Measurements from ENCODE around the gene VIT. TPM values are rescaled to one million over a fixed set of nuclear protein-coding genes. Genes with fewer than 3 reads are reported as not detected.

Gene VIT
- total RNA-seq, 1 donor from 2014 or later: 56.5 TPM

DNA sequence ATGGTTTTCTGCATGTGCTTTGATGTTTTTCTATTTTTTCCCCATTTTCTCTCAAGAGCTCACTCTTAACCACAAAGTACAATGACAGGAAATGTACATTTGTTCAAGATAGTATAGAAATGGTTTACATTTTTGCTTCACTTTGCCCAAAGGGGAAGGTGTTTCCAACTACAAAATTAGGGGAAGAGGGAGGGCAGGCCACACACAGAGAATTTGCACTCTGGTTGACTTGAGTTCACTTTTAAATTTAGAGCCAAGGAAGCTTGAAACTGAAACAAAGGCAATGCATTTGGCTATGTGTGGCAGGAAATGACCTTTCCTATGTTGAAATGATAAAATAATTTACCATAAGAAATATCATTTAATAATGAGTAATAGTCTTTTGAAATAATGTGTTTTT, 19.1 kb upstream of the VIT start:
- Histone ChIP-seq H3K27me3 (no peaks in the 10 kb centered on the region), H3K4me3 (no peak overlapping the region), H3K9me3 (peaks cover 4% of the 10 kb centered on the region), H3K27ac (no peak overlapping the region), H3K36me3 (no peaks in the 10 kb centered on the region), H3K4me1 (no peaks in the 10 kb centered on the region)
- TF ChIP-seq, protein P1, sequence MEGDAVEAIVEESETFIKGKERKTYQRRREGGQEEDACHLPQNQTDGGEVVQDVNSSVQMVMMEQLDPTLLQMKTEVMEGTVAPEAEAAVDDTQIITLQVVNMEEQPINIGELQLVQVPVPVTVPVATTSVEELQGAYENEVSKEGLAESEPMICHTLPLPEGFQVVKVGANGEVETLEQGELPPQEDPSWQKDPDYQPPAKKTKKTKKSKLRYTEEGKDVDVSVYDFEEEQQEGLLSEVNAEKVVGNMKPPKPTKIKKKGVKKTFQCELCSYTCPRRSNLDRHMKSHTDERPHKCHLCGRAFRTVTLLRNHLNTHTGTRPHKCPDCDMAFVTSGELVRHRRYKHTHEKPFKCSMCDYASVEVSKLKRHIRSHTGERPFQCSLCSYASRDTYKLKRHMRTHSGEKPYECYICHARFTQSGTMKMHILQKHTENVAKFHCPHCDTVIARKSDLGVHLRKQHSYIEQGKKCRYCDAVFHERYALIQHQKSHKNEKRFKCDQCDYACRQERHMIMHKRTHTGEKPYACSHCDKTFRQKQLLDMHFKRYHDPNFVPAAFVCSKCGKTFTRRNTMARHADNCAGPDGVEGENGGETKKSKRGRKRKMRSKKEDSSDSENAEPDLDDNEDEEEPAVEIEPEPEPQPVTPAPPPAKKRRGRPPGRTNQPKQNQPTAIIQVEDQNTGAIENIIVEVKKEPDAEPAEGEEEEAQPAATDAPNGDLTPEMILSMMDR (IDR thresholded peaks at IDR 0.05): no peak
- TF ChIP-seq POLR2AphosphoS5 (IDR thresholded peaks at IDR 0.05; ENCODE audit: insufficient read depth in 1 of 2, low read depth in 1 of 2): no peak
- no peak for TF ChIP-seq POLR2A (IDR thresholded peaks at IDR 0.05)
- intact Hi-C loops (cut with DNase I): no loop called here
- DNase-seq (ENCODE audit: extremely low spot score in 2 of 2): no peak

DNA sequence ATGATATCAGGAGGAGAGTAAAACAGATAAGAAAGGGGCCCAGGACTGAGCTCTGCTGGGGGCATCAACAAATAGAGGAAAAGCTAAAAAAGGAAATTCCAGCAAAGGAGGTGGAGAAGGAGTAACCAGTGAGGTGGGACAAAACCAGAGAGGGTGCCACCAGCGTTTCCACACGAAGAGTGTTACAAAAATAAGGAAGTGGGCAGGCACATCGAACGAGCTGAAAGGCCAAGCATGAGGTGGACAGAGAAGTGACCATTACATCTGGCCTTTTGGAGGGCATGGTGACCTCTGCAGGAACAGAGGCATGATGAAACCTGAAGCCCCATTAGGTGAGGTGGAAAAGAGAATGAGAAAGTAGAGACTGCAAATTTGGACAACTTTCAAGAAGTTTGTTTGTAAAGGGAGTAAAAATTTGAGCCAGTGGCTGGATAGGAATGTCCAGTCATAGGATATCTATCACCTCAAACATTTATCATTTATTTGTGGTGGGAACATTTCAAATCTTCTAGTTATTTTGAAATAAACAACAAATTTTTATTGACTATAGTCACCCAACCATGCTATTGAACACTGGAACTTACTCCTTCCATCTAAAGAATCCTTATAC, 18.4 kb upstream of the VIT start:
- H3K27me3 ChIP-seq: no peaks in the 10 kb centered on the region
- intact Hi-C loops (cut with DNase I): no loop called here
- H3K4me3 ChIP-seq: no peak overlapping the region
- TF ChIP-seq POLR2A (IDR thresholded peaks at IDR 0.05): no peak
- no peak for TF ChIP-seq POLR2AphosphoS5 (IDR thresholded peaks at IDR 0.05; ENCODE audit: insufficient read depth in 1 of 2, low read depth in 1 of 2)
- TF ChIP-seq, protein P1 (IDR thresholded peaks at IDR 0.05): no peak
- peaks cover 4% of the 10 kb centered on the region for H3K9me3 ChIP-seq
- DNase-seq (ENCODE audit: extremely low spot score in 2 of 2): no peak
- H3K27ac ChIP-seq: no peak overlapping the region
- H3K36me3 ChIP-seq: no peaks in the 10 kb centered on the region
- no peaks in the 10 kb centered on the region for H3K4me1 ChIP-seq

DNA sequence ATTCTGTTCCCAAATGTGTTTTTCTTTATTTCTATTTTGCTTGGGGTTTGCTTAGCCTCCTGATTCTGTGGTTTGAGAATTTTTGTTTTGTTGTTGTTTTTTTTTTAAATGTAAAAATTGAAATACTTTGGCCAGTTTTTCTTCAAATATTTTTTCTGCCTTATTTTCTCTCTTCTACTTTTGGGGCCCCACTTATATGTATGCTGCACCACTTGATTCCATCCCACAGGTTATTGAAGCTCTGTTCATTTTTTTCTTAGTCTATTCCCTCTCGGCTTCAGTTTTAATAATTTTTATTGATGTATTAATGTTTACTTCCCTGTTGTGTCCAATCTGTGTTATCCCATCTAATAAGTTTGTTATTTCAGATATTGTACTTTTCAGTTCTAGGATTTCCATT, 17.7 kb upstream of the VIT start:
- TF ChIP-seq POLR2A (IDR thresholded peaks at IDR 0.05) (no peak), POLR2AphosphoS5 (IDR thresholded peaks at IDR 0.05; ENCODE audit: insufficient read depth in 1 of 2, low read depth in 1 of 2) (no peak)
- TF ChIP-seq, protein P1 (IDR thresholded peaks at IDR 0.05): no peak
- H3K9me3 ChIP-seq: peaks cover 4% of the 10 kb centered on the region
- intact Hi-C loops (cut with DNase I): no loop called here

DNA sequence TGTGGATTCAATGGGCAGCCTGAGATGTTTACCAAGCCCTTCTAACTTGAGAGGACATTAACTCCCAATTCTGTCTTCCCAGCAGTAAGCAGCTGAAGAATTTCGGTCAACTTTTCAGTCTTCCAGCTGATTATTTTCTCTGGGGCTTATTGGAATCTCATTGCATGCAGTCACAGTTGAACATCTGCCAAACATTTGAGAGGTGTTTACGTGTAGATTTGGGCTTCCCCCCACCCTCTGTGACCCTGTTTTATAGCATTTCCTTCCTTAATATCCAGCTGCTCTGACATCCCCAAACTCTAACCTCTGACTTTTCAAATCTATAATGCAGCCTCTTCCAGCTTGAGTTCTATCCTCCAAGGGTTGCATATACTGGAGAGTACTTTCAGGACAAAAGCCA, 16.5 kb upstream of the VIT start:
- peaks cover 4% of the 10 kb centered on the region for H3K9me3 ChIP-seq
- no peak overlapping the region for H3K4me3 ChIP-seq
- no peaks in the 10 kb centered on the region for H3K36me3 ChIP-seq
- no peak overlapping the region for H3K27ac ChIP-seq
- H3K4me1 ChIP-seq: no peaks in the 10 kb centered on the region
- no peak for DNase-seq (ENCODE audit: extremely low spot score in 2 of 2)
- TF ChIP-seq, protein P1 (IDR thresholded peaks at IDR 0.05): no peak
- TF ChIP-seq POLR2A (IDR thresholded peaks at IDR 0.05): no peak
- TF ChIP-seq POLR2AphosphoS5 (IDR thresholded peaks at IDR 0.05; ENCODE audit: insufficient read depth in 1 of 2, low read depth in 1 of 2): no peak
- no peaks in the 10 kb centered on the region for H3K27me3 ChIP-seq
- intact Hi-C loops (cut with DNase I): no loop called here

More for the DNA sequence above, 17.7 kb upstream of the VIT start:
- Histone ChIP-seq H3K27me3 (no peaks in the 10 kb centered on the region), H3K4me3 (no peak overlapping the region), H3K27ac (no peak overlapping the region), H3K36me3 (no peaks in the 10 kb centered on the region), H3K4me1 (no peaks in the 10 kb centered on the region)
- DNase-seq (ENCODE audit: extremely low spot score in 2 of 2): no peak

DNA sequence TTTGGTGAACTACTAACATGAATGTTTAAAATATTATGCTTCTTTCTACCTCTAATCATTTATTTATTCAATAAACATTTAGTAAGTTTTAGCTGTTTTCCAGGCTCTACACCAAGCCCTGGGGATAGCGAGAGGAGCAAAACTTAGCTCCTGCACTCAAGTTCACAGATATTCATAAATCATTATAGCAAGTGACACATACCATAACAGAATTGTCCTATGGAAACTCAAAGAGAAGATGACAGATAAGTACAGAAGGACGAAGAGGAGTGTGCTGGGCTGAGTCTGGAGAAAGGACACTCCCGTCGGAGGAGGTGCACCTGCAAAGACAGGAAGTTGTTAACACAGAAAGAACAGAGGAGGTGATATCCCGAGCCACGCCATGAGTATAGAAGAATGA, 13.9 kb upstream of the VIT start:
- Histone ChIP-seq H3K4me3 (no peak overlapping the region), H3K9me3 (peaks cover 4% of the 10 kb centered on the region), H3K27ac (no peak overlapping the region), H3K4me1 (no peaks in the 10 kb centered on the region), H3K27me3 (no peaks in the 10 kb centered on the region), H3K36me3 (no peaks in the 10 kb centered on the region)
- intact Hi-C loops (cut with DNase I): no loop called here
- DNase-seq (ENCODE audit: extremely low spot score in 2 of 2): no peak
- TF ChIP-seq, protein P1 (IDR thresholded peaks at IDR 0.05): no peak
- TF ChIP-seq POLR2A (IDR thresholded peaks at IDR 0.05) (no peak), POLR2AphosphoS5 (IDR thresholded peaks at IDR 0.05; ENCODE audit: insufficient read depth in 1 of 2, low read depth in 1 of 2) (no peak)
